ENCODE measurements around the gene FBXL16.

GRCh38 chr16:692356-693108, 13.1 kb downstream of the FBXL16 start:
- TF ChIP-seq, protein P1, sequence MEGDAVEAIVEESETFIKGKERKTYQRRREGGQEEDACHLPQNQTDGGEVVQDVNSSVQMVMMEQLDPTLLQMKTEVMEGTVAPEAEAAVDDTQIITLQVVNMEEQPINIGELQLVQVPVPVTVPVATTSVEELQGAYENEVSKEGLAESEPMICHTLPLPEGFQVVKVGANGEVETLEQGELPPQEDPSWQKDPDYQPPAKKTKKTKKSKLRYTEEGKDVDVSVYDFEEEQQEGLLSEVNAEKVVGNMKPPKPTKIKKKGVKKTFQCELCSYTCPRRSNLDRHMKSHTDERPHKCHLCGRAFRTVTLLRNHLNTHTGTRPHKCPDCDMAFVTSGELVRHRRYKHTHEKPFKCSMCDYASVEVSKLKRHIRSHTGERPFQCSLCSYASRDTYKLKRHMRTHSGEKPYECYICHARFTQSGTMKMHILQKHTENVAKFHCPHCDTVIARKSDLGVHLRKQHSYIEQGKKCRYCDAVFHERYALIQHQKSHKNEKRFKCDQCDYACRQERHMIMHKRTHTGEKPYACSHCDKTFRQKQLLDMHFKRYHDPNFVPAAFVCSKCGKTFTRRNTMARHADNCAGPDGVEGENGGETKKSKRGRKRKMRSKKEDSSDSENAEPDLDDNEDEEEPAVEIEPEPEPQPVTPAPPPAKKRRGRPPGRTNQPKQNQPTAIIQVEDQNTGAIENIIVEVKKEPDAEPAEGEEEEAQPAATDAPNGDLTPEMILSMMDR (IDR thresholded peaks at IDR 0.05) = no peak
- TF ChIP-seq POLR2A (IDR thresholded peaks at IDR 0.05) = no peak

All from right lobe of liver (tissue), 4 donors.